Transverse colon (tissue), 4 donors: Measurements from ENCODE around the gene GAS7. TPM values are rescaled to one million over a fixed set of nuclear protein-coding genes. Genes with fewer than 3 reads are reported as not detected.

Experiments used
- DNase-seq: peaks from one replicate; pipeline ENCODE4 v3.0.0-alpha.2; 2019
- H3K27ac ChIP-seq, 4 donors: fragments of 200-600 bp; sonication (generic); 2 replicates each; pipeline ENCODE4 v1.5.1; 2016 to 2018; ENCODE audit warnings: inconsistent platforms in 4 of 4
- H3K27me3 ChIP-seq: fragments of 200-600 bp; sonication (generic); 2 replicates; pipeline ENCODE4 v1.5.1; 2017; ENCODE audit warnings: inconsistent platforms
- H3K36me3 ChIP-seq, 4 donors: fragments of 200-600 bp; sonication (generic); 2 replicates each; pipeline ENCODE4 v1.5.1; 2017 to 2019; ENCODE audit warnings: inconsistent platforms in 4 of 4
- H3K4me1 ChIP-seq, 4 donors: fragments of 200-600 bp; sonication (generic); 2 replicates each; pipeline ENCODE4 v1.5.1; 2017 to 2020; ENCODE audit warnings: inconsistent platforms in 4 of 4
- H3K4me3 ChIP-seq, 4 donors: fragments of 200-600 bp; sonication (generic); 1 replicate in 1 of 4; 2 replicates in 3 of 4; pipeline versions ENCODE4 v1.5.1 to v1.6.1; 2017 to 2019; ENCODE audit warnings: inconsistent platforms in 4 of 4
- H3K9me3 ChIP-seq, 2 donors: fragments of 200-600 bp; sonication (generic); 2 replicates each; pipeline ENCODE4 v1.5.1; 2017 to 2019; ENCODE audit warnings: inconsistent platforms in 2 of 2
- EP300 ChIP-seq: sonication (generic); formaldehyde crosslinking; IDR thresholded peaks from one replicate; pipeline ENCODE4 v1.6.1; 2017; ENCODE audit warnings: antibody characterized with exemption, low read depth
- POLR2A ChIP-seq: fragments of 450-650 bp; IDR thresholded peaks from one replicate; pipeline ENCODE4 v1.6.1; 2016; ENCODE audit warnings: antibody characterized with exemption, mild to moderate bottlenecking, moderate library complexity
- POLR2AphosphoS5 ChIP-seq, 3 donors: sonication (generic); formaldehyde crosslinking; IDR thresholded peaks; one replicate each; pipeline ENCODE4 v1.6.1; 2016; ENCODE audit warnings: antibody characterized with exemption in 3 of 3
- WGBS, 2 donors: methylation state at CpG; one replicate each; pipeline ENCODE4 v1.1.5; 2018; ENCODE audit warnings: low coverage in 1 of 2; 5-methylcytosine and 5-hydroxymethylcytosine counted together
- in situ Hi-C, 4 donors: fragments of 200-750 bp; cut with MboI; loops; one replicate each; pipeline versions ENCODE4 v1.15.0 to v1.15.1; 2017; ENCODE audit warnings: low sequenced_read_pairs in 3 of 4, low pct_ligation_motif_present in 1 of 4, low pct_unique_long_range_greater_than_20kb in 1 of 4
- intact Hi-C: fragments of 100-400 bp; cut with DNase I; formaldehyde crosslinking; loops from one replicate; pipeline ENCODE4 v1.15.1; 2023; ENCODE audit warnings: low total_unique reads
- total RNA-seq, 4 donors: library from RNA; depleted of rRNA; stranded (reverse); fragments of >200 nt; gene quantifications; one replicate each; pipeline ENCODE4 v1.1.0, GENCODE V29; 2016
- TF ChIP-seq, protein P1 (sequence below), 5 experiments: fragments of 200-600 bp in 3 of 5; fragments of 450-650 bp in 2 of 5; sonication (generic) in 3 of 5; IDR thresholded peaks; 1 replicate in 2 of 5; 2 replicates in 3 of 5; pipeline ENCODE4 v1.5.1; 2016 to 2017; ENCODE audit warnings: antibody characterized with exemption in 5 of 5, inconsistent platforms in 3 of 5, mild to moderate bottlenecking in 2 of 5, moderate library complexity in 1 of 5

The GAS7 gene
- total RNA-seq, 4 donors from 2014 or later = 9.2 to 59.1 (median 15.2) TPM

DNA sequence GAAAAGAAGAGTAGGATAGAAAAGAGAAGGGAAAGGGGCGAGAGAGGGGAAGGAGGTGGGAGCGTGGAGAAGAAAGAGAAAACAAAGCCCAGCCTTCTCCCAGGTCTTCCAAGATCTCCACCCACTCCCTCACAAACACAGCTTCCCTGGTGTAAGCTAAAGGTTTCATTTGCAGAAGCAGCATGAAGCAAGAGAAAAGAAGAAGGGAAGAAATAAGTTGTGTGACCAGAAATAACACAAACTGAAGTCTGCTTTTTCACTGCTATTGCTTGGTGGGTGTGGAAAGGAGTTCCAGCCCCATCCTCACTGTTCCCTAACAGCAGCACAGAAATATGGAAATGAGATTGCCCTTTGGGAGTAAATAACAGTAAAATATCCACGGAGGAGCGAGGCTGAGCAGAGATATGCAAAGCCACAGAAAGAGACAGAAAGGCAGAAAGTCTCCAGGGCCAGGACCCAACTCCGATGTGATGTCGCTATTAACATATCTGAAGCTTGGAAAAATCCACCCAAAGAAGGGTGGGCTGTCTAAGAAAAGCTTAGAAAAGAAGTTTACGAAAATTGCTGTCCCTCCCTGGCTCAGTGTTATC, 10.3 kb upstream of the GAS7 start:
- intact Hi-C loops = no loop called here
- in situ Hi-C loops = loop anchor here in 1 of 4 donors (25.0 kb wide), 1 partner anchor 246 kb away; no protein-coding TSS in a partner anchor
- 33 to 70% methylated on average over 2 to 7 of the region's 7 CpGs for WGBS, 2 donors

DNA sequence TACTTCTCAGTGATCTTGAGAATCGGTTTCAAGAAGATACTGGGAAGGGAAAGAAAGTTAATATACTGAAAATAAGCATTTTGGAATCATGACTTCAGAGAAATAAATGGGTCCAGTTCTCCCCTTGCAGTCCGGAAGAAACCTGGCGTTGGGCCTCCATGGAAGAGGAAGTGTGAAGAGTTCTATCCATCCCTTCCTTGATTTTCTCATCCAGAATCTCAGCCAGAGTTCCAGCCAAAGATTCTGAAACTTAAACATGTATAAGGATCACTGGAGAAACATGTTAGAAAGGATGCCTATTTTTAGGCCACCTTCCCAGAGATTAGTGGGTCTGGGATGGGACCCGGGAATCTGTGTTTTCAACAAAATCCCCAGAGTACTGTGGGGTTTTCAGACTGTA, 8.7 kb upstream of the GAS7 start:
- intact Hi-C loops (no loop called here), in situ Hi-C loops (loop anchor here in 1 of 4 donors (25.0 kb wide), 1 partner anchor 245 kb away; no protein-coding TSS in a partner anchor)
- no peak for DNase-seq
- 63 to 87% methylated on average over 1 to 4 of the region's 4 CpGs for WGBS, 2 donors
- Histone ChIP-seq H3K4me3 (no peak overlapping the region), H3K27me3 (no peaks in the 10 kb centered on the region), H3K4me1 (peaks cover 3 to 18% (median 9%) of the 10 kb centered on the region in 4 donors), H3K9me3 (peaks cover 4 to 5% of the 10 kb centered on the region in 2 donors), H3K27ac (no peak overlapping the region), H3K36me3 (no peaks in the 10 kb centered on the region)
- TF ChIP-seq POLR2A (no peak), POLR2AphosphoS5 (IDR thresholded peaks at IDR 0.05) (no peak), EP300 (no peak)
- TF ChIP-seq, protein P1, sequence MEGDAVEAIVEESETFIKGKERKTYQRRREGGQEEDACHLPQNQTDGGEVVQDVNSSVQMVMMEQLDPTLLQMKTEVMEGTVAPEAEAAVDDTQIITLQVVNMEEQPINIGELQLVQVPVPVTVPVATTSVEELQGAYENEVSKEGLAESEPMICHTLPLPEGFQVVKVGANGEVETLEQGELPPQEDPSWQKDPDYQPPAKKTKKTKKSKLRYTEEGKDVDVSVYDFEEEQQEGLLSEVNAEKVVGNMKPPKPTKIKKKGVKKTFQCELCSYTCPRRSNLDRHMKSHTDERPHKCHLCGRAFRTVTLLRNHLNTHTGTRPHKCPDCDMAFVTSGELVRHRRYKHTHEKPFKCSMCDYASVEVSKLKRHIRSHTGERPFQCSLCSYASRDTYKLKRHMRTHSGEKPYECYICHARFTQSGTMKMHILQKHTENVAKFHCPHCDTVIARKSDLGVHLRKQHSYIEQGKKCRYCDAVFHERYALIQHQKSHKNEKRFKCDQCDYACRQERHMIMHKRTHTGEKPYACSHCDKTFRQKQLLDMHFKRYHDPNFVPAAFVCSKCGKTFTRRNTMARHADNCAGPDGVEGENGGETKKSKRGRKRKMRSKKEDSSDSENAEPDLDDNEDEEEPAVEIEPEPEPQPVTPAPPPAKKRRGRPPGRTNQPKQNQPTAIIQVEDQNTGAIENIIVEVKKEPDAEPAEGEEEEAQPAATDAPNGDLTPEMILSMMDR (IDR thresholded peaks at IDR 0.05) = no peak

More for the DNA sequence above, 10.3 kb upstream of the GAS7 start:
- H3K27me3 ChIP-seq = no peaks in the 10 kb centered on the region
- no peak overlapping the region for H3K4me3 ChIP-seq
- no peak overlapping the region for H3K27ac ChIP-seq
- TF ChIP-seq POLR2A (no peak), POLR2AphosphoS5 (IDR thresholded peaks at IDR 0.05) (no peak), EP300 (no peak)
- TF ChIP-seq, protein P1 (IDR thresholded peaks at IDR 0.05) = no peak
- H3K9me3 ChIP-seq = peaks cover 4 to 5% of the 10 kb centered on the region in 2 donors
- peaks cover 3 to 18% (median 9%) of the 10 kb centered on the region in 4 donors for H3K4me1 ChIP-seq
- no peak for DNase-seq
- H3K36me3 ChIP-seq = no peaks in the 10 kb centered on the region

DNA sequence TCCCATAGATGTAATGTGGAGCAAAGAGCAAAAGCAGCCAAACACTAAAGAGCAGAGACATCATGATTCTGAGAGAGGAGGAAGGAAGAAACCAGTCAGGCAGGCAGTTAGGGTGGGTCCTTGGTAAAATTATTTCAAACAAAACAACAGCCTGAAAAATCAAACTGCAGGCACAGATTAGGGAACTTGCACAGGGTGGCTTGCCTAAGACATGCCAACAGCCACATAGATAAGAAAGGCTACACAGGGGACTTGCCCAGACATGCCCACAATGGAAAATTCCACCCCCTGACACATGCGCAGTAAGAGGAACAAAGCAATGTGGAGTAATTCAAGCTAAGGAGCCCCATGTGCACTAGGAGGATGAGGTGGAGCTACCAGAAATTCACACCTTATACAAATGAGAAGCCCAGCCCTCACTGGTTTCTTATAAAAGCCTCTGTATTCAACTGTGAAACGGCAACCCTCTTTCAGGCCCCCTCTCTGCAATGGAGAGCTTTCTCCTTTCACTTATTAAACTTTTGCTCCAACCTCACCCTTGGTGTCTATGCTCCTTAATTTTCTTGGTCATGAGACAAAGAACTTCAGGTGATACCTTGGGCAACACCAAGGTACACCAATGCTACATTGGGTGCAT, 7.3 kb upstream of the GAS7 start:
- Histone ChIP-seq H3K36me3 (no peaks in the 10 kb centered on the region), H3K27ac (no peak overlapping the region), H3K4me3 (no peak overlapping the region), H3K4me1 (peaks cover 3 to 18% (median 9%) of the 10 kb centered on the region in 4 donors), H3K27me3 (no peaks in the 10 kb centered on the region), H3K9me3 (peaks cover 4 to 5% of the 10 kb centered on the region in 2 donors)
- WGBS, 2 donors = 69 to 80% methylated on average over 1 to 2 of the region's 2 CpGs
- intact Hi-C loops (no loop called here), in situ Hi-C loops (loop anchor here in 1 of 4 donors (25.0 kb wide), 1 partner anchor 243 kb away; no protein-coding TSS in a partner anchor)
- TF ChIP-seq POLR2A = no peak
- TF ChIP-seq, protein P1 (IDR thresholded peaks at IDR 0.05) = no peak
- TF ChIP-seq EP300 = no peak
- no peak for TF ChIP-seq POLR2AphosphoS5 (IDR thresholded peaks at IDR 0.05)
- DNase-seq = no peak

DNA sequence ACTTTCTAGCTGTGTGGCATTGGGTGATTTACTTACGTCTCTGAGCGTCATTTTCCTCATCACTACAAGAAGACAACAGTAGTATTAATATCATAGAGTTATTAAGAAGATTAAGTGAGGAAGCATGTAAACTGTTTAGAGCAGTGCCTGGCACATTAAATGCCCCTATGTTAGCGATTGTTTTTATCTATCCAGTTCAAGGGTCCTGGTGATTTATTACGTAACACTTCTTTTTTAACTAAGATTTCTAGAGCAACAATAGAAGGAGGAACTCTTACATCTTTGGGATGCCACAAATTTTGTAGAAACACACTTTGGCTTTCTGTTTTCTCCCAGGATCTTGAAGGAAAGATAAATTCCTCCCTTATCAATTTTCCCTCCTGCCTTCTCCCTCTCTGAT, 3.3 kb upstream of the GAS7 start:
- TF ChIP-seq, protein P1 (IDR thresholded peaks at IDR 0.05) = no peak
- TF ChIP-seq POLR2A = no peak
- TF ChIP-seq POLR2AphosphoS5 (IDR thresholded peaks at IDR 0.05) = no peak
- intact Hi-C loops = no loop called here
- H3K9me3 ChIP-seq = peaks cover 4 to 5% of the 10 kb centered on the region in 2 donors
- no peak for DNase-seq
- H3K27ac ChIP-seq = no peak overlapping the region
- peaks cover 34% of the 10 kb centered on the region for H3K27me3 ChIP-seq
- H3K4me1 ChIP-seq = peaks cover 0 to 6% (median 2%) of the 10 kb centered on the region in 4 donors
- 80 to 92% methylated on average over 2 to 4 of the region's 4 CpGs for WGBS, 2 donors
- no peak overlapping the region for H3K4me3 ChIP-seq
- H3K36me3 ChIP-seq = no peaks in the 10 kb centered on the region
- in situ Hi-C loops = loop anchor here in 1 of 4 donors (25.0 kb wide), 1 partner anchor 239 kb away; no protein-coding TSS in a partner anchor
